Epithelial cell of proximal tubule (primary cell): ENCODE results near the gene SAMD1. TPM values are rescaled to one million over a fixed set of nuclear protein-coding genes. Genes with fewer than 3 reads are reported as not detected.

Experiments used
- DNase-seq: peaks from one replicate; pipeline ENCODE4 v3.0.0-alpha.2; 2011; ENCODE audit warnings: low read depth
- H3K4me3 ChIP-seq: 2 replicates; pipeline ENCODE4 v1.5.1; 2011; ENCODE audit warnings: low read depth, mild to moderate bottlenecking, low read length
- total RNA-seq: library from RNA; depleted of rRNA; stranded (reverse); fragments of >200 nt; gene quantifications from 2 replicates; pipeline ENCODE4 v1.2.3, GENCODE V29; 2015
- TF ChIP-seq, protein P1 (sequence below): conservative IDR thresholded peaks from 2 replicates; pipeline ENCODE4 v1.5.1; 2012; ENCODE audit warnings: low read depth, mild to moderate bottlenecking, low read length

SAMD1 gene
- total RNA-seq, 1 donor from 2014 or later: 53.6 TPM

DNA sequence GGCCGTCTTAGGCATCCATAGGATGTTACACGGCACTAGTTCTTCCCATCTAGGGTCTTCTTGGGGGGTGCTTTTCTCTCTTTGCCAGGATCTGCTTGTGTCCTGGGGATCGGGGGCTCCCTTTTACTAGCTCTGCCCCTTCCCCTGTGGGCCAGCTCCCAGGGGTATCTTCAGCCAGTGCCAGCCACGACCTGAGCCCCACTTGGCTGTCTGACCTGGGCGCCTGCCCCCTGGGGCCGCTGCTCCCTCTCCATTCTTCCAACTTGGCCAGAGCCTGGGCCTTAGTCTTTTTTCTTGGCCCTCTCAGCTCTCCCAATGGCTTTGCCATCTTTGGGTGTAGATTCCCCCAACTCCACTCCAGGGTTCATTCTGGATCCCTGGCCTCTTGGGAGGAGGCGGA is 23.9 kb upstream of the SAMD1 start:
- DNase-seq: no peak
- TF ChIP-seq, protein P1, sequence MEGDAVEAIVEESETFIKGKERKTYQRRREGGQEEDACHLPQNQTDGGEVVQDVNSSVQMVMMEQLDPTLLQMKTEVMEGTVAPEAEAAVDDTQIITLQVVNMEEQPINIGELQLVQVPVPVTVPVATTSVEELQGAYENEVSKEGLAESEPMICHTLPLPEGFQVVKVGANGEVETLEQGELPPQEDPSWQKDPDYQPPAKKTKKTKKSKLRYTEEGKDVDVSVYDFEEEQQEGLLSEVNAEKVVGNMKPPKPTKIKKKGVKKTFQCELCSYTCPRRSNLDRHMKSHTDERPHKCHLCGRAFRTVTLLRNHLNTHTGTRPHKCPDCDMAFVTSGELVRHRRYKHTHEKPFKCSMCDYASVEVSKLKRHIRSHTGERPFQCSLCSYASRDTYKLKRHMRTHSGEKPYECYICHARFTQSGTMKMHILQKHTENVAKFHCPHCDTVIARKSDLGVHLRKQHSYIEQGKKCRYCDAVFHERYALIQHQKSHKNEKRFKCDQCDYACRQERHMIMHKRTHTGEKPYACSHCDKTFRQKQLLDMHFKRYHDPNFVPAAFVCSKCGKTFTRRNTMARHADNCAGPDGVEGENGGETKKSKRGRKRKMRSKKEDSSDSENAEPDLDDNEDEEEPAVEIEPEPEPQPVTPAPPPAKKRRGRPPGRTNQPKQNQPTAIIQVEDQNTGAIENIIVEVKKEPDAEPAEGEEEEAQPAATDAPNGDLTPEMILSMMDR: no peak
- no peak overlapping the region for H3K4me3 ChIP-seq

- no peak overlapping the region for H3K4me3 ChIP-seq
- TF ChIP-seq, protein P1: peak; percentile 42
- no peak for DNase-seq
Observed at GRCh38 chr19:14113762-14114414, 23.3 kb upstream of the SAMD1 start.

- H3K4me3 ChIP-seq: no peak overlapping the region
- no peak for DNase-seq
- TF ChIP-seq, protein P1: no peak
Observed at GRCh38 chr19:14112809-14113385, 22.3 kb upstream of the SAMD1 start.

DNA sequence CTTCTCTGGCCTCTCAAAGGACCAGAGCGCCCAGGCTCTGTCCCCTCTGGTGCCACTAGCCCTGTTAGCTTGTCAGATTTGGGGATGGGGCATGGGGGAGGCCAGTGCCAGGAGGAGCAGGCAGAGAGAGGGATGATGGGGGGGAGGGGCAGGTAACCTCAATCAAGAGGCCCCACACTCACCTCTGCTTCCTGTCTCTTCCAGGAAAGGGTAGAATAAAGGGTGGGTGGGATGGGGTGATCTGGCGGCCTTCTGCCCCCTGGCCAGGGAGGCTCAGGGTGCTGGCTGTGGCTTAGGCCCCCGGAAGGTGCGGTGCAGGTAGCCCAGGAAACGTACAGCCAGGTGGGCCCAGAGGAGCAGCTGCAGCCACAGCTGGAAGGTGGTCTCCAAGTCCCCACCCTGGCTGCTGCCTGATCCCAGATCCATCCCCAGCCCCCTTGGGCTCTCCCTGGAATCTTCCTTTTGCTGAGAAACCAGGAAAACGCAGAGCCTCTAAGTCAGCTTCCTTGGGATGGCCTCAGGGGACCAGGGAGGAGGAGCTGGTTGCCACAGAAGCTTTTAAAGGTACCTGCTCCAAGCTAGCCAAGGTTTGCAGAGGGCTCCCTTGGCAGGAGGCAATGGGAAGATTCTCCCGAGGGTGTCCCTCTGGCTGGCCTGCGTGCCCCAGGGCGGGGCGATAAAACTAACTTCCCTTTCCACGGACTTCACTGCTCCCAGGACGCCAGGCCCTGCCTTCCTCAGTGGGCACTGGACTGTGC is 21.7 kb upstream of the SAMD1 start:
- no peak for DNase-seq
- H3K4me3 ChIP-seq: no peak overlapping the region
- TF ChIP-seq, protein P1: no peak

GRCh38 chr19:14111486-14111885 is 20.9 kb upstream of the SAMD1 start:
- TF ChIP-seq, protein P1: no peak
- DNase-seq: no peak
- no peak overlapping the region for H3K4me3 ChIP-seq

GRCh38 chr19:14110650-14111049 is 20.1 kb upstream of the SAMD1 start:
- no peak overlapping the region for H3K4me3 ChIP-seq
- no peak for DNase-seq
- TF ChIP-seq, protein P1: no peak
